AG09309 (cell line): ENCODE measurements around the gene INSR.

Experiments used
- DNase-seq: peaks from one replicate; pipeline ENCODE4 v3.0.0-alpha.2; 2010; ENCODE audit warnings: low read depth
- H3K4me3 ChIP-seq: 2 replicates; pipeline ENCODE4 v1.5.1; 2011; ENCODE audit warnings: mild to moderate bottlenecking, low read depth, low read length, moderate library complexity; ENCODE audit not compliant: control insufficient read depth
- TF ChIP-seq, protein P1 (sequence below): IDR thresholded peaks from 2 replicates; pipeline ENCODE4 v1.5.1; 2011; ENCODE audit warnings: mild to moderate bottlenecking, low read depth, low read length, inconsistent platforms; ENCODE audit not compliant: insufficient read depth, control insufficient read depth; ENCODE audit errors: missing control alignments

INSR gene

DNA sequence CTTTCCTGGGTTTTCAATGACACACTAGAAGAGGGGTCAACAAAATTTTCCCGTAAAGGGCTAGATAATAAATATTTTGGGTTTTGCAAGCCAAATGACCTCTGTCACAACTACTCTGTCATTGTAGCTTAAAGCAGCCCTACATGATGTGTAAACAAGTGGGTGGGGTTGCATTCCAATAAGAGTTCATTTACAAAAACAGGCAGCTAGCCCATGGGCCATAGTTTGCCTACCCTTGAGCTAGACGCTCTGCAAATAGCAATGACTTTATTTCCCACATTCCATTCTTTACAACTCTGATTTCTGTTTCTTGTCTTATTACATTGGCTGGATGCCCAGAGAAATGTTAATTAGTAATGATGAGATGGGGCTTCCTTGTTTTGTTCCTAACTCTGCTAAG is 148.7 kb downstream of the INSR start:
- TF ChIP-seq, protein P1, sequence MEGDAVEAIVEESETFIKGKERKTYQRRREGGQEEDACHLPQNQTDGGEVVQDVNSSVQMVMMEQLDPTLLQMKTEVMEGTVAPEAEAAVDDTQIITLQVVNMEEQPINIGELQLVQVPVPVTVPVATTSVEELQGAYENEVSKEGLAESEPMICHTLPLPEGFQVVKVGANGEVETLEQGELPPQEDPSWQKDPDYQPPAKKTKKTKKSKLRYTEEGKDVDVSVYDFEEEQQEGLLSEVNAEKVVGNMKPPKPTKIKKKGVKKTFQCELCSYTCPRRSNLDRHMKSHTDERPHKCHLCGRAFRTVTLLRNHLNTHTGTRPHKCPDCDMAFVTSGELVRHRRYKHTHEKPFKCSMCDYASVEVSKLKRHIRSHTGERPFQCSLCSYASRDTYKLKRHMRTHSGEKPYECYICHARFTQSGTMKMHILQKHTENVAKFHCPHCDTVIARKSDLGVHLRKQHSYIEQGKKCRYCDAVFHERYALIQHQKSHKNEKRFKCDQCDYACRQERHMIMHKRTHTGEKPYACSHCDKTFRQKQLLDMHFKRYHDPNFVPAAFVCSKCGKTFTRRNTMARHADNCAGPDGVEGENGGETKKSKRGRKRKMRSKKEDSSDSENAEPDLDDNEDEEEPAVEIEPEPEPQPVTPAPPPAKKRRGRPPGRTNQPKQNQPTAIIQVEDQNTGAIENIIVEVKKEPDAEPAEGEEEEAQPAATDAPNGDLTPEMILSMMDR = no peak

DNA sequence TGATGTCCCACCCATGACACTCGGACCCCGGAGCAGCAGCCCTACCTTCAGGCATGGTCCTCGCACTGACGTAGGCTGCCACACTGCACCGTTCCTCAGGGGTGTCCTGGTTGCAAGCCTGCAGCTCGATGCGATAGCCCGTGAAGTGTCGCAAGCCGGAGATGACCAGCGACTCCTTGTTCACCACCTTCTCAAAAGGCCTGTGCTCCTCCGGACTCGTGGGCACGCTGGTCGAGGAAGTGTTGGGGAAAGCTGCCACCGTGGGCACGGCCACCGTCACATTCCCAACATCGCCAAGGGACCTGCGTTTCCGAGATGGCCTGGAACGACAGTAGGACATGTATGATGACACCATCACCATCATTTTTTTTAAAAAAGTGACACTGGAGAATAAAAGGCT is 151.4 kb downstream of the INSR start:
- TF ChIP-seq, protein P1 = no peak
- no peak for DNase-seq
- H3K4me3 ChIP-seq = no peak overlapping the region

More for the DNA sequence above, 148.7 kb downstream of the INSR start:
- DNase-seq = no peak
- no peak overlapping the region for H3K4me3 ChIP-seq

DNA sequence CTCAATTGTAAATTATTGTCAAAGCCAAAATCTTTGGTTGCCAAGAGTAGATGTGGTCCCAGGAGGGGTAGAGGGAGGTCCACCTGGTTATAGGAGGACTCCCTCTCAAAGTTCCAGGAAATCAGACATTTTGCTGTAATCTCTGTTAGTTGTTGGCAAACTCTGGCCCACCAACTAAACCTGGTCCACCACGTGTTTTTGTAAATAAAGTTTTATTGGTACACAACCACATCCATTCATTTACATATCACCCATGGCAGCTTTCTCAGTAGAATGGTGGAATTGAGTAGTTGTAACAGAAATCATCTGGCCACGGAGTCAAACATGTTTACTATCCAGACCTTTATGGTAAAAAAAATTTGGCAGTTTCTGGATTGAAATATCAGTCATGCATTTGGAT is 154.1 kb downstream of the INSR start:
- DNase-seq = no peak
- TF ChIP-seq, protein P1 = no peak
- no peak overlapping the region for H3K4me3 ChIP-seq

DNA sequence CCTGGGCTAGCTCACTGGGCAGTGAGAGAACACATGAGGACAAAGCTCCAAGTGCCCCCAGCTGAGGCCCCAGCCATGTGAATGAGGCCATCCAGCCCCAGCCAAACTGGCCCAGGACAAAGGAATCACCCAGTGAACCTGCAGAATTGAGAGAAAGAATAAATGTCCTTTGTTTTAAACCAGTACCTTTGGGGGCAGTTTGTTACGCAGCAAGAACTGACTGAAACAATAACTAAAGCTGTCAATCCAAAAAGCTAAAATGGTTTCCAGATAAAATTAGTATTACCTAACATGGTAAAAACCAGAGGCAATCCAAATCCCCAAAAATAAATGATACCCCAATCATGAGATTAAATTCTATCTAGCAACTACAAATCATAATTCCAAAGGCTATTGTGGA is 155.1 kb downstream of the INSR start:
- DNase-seq = no peak
- H3K4me3 ChIP-seq = no peak overlapping the region
- TF ChIP-seq, protein P1 = no peak

DNA sequence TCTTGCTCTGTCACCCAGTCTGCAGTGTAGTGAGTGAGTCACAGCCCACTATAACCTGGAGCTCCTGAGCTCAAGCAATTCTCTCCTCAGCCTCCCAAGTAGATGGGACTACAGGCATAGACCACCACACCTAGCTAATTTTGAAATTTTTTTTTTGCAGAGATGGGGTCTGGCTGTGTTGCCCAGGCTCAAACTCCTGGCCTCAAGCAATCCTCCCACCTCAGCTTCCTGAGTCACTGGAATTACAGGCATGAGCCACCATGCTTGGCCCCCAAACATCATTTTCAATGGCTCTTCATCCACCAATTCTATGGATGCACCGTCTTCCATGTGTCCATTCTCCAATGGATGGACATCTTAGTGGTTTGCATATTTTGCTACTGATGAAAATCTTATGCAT is 155.8 kb downstream of the INSR start:
- no peak for DNase-seq
- TF ChIP-seq, protein P1 = no peak
- H3K4me3 ChIP-seq = no peak overlapping the region

DNA sequence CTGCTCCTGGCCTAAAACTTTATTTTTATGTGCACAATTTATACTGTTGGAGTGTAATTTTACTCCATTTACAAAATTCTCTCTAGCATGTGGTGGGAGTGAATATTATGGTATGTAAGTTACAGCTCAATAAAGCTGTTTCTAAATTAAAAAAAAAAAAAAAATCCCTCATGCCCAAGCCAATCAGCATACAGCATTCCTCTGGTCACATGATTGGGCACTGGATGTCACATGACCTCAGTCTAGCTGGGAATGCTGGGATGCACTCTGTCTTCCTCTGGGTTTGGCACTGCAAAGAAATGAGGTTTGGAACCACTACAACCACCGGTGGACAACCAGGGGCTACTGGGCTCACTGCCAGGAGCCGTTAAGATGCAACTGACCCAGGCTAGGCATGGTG is 157.1 kb downstream of the INSR start:
- no peak for DNase-seq
- TF ChIP-seq, protein P1 = no peak
- H3K4me3 ChIP-seq = no peak overlapping the region

DNA sequence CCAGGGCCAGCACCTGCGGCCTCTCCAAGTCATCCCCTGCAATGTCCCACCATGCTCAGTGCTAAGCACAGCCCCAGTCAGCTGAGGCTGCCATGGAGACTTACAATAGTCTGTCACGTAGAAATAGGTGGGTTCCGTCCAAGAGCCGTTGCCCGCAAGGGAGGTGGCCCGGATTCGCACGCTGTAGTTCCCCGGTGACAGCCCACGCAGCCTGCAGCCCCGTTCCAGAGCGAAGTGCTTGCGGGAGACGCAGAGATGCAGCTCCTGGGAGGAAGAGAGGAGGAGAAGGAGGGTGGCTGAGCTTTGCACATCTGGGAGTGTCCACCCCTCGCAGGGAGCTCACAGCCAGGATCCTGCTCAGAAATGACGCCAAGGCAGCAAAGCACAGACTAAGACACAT is 162.2 kb downstream of the INSR start:
- no peak for DNase-seq
- TF ChIP-seq, protein P1 = no peak
- H3K4me3 ChIP-seq = no peak overlapping the region
